ENCODE measurements around the gene CD82. TPM values are rescaled to one million over a fixed set of nuclear protein-coding genes. Genes with fewer than 3 reads are reported as not detected.

The CD82 gene
- total and polyA plus RNA-seq, 2 of the 13 experiments (the other 11 are each of a cell fraction or from before 2014, with no cell fraction given), result 0.05 TPM; not detected in 1

- FAIRE-seq (no peak), ATAC-seq (no peak), DNase-seq (ENCODE audit: low spot score) (no peak)
- Histone ChIP-seq H4K20me1 (ENCODE audit: insufficient read depth, low read length) (no peaks in the 10 kb centered on the region), H3K27ac (ENCODE audit: extremely low read length, insufficient read depth, low read length) (no peak overlapping the region), H3K27me3 (ENCODE audit: control insufficient read depth in 1 of 2, insufficient read depth in 2 of 2, low read length in 2 of 2) (peaks cover 0 to 15% of the 10 kb centered on the region in 2 experiments; a peak in 3 of 5 replicates), H3K9ac (ENCODE audit: insufficient read depth, low read depth, low read length) (no peak overlapping the region), H3K9me3 (ENCODE audit: low read length) (no peaks in the 10 kb centered on the region), H3K4me1 (ENCODE audit: insufficient read depth, low read length) (peaks cover 8% of the 10 kb centered on the region), H3K79me2 (ENCODE audit: insufficient read depth, low read length) (no peaks in the 10 kb centered on the region), H3K4me2 (ENCODE audit: low read depth, low read length) (no peak overlapping the region), H3K4me3 (replicated peaks in 1 of 3; ENCODE audit: insufficient read depth in 1 of 3, low read depth in 2 of 3, low read length in 3 of 3) (no peak overlapping the region), H2AFZ (ENCODE audit: low read length) (no peak overlapping the region), H3K36me3 (replicated peaks in 1 of 2; ENCODE audit: control insufficient read depth in 1 of 2, insufficient read depth in 2 of 2, low read length in 2 of 2) (no peaks in the 10 kb centered on the region)
- intact Hi-C loops (cut with micrococcal nuclease; ENCODE audit: unreplicated experiment), result no loop called here
- no TSS peak for BruUV-seq (replicated peaks)
- CTCF ChIA-PET (ENCODE audit: low intra/inter-chr PET ratio, low total read pairs), result no interaction called here
- POLR2A ChIA-PET, result no interaction called here
- 25% methylated on average over 7 of the region's 7 CpGs for WGBS (ENCODE audit: low lambda C conversion rate)
- in situ Hi-C loops (cut with HindIII; ENCODE audit: extremely low pct_ligation_motif_present, low pct_unique_long_range_greater_than_20kb), result loop anchor here (10.0 kb wide), 1 partner anchor 51 kb away; no protein-coding TSS in a partner anchor
- TF ChIP-seq, protein P1, sequence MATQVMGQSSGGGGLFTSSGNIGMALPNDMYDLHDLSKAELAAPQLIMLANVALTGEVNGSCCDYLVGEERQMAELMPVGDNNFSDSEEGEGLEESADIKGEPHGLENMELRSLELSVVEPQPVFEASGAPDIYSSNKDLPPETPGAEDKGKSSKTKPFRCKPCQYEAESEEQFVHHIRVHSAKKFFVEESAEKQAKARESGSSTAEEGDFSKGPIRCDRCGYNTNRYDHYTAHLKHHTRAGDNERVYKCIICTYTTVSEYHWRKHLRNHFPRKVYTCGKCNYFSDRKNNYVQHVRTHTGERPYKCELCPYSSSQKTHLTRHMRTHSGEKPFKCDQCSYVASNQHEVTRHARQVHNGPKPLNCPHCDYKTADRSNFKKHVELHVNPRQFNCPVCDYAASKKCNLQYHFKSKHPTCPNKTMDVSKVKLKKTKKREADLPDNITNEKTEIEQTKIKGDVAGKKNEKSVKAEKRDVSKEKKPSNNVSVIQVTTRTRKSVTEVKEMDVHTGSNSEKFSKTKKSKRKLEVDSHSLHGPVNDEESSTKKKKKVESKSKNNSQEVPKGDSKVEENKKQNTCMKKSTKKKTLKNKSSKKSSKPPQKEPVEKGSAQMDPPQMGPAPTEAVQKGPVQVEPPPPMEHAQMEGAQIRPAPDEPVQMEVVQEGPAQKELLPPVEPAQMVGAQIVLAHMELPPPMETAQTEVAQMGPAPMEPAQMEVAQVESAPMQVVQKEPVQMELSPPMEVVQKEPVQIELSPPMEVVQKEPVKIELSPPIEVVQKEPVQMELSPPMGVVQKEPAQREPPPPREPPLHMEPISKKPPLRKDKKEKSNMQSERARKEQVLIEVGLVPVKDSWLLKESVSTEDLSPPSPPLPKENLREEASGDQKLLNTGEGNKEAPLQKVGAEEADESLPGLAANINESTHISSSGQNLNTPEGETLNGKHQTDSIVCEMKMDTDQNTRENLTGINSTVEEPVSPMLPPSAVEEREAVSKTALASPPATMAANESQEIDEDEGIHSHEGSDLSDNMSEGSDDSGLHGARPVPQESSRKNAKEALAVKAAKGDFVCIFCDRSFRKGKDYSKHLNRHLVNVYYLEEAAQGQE (IDR thresholded peaks at IDR 0.05; ENCODE audit: borderline replicate concordance in 1 of 2, low read depth in 1 of 2, low read length in 2 of 2), result no peak
- TF ChIP-seq MYNN (CRISPR knock-in tag; IDR thresholded peaks at IDR 0.05; ENCODE audit: low read depth) (no peak), SRSF4 (IDR thresholded peaks at IDR 0.05; ENCODE audit: low read depth, low read length, poor library complexity, severe bottlenecking) (no peak), JUNB (CRISPR knock-in tag; IDR thresholded peaks at IDR 0.05; ENCODE audit: borderline replicate concordance) (no peak), SIX4 (CRISPR knock-in tag; IDR thresholded peaks at IDR 0.05) (no peak), ZFP82 (CRISPR knock-in tag; IDR thresholded peaks at IDR 0.05; ENCODE audit: borderline replicate concordance) (no peak), ZBTB39 (CRISPR knock-in tag; IDR thresholded peaks at IDR 0.05) (no peak), ZFP91 (CRISPR knock-in tag; IDR thresholded peaks at IDR 0.05; ENCODE audit: borderline replicate concordance) (no peak), NR2C2 (CRISPR knock-in tag; IDR thresholded peaks at IDR 0.05; ENCODE audit: borderline replicate concordance) (no peak)
- TF ChIP-seq, protein P2, sequence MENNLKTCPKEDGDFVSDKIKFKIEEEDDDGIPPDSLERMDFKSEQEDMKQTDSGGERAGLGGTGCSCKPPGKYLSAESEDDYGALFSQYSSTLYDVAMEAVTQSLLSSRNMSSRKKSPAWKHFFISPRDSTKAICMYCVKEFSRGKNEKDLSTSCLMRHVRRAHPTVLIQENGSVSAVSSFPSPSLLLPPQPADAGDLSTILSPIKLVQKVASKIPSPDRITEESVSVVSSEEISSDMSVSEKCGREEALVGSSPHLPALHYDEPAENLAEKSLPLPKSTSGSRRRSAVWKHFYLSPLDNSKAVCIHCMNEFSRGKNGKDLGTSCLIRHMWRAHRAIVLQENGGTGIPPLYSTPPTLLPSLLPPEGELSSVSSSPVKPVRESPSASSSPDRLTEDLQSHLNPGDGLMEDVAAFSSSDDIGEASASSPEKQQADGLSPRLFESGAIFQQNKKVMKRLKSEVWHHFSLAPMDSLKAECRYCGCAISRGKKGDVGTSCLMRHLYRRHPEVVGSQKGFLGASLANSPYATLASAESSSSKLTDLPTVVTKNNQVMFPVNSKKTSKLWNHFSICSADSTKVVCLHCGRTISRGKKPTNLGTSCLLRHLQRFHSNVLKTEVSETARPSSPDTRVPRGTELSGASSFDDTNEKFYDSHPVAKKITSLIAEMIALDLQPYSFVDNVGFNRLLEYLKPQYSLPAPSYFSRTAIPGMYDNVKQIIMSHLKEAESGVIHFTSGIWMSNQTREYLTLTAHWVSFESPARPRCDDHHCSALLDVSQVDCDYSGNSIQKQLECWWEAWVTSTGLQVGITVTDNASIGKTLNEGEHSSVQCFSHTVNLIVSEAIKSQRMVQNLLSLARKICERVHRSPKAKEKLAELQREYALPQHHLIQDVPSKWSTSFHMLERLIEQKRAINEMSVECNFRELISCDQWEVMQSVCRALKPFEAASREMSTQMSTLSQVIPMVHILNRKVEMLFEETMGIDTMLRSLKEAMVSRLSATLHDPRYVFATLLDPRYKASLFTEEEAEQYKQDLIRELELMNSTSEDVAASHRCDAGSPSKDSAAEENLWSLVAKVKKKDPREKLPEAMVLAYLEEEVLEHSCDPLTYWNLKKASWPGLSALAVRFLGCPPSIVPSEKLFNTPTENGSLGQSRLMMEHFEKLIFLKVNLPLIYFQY (CRISPR knock-in tag; IDR thresholded peaks at IDR 0.05; ENCODE audit: borderline replicate concordance), result no peak
Measured at GRCh38 chr11:44564166-44564565, 1.3 kb upstream of the CD82 start.
